ENCODE data around the gene GSDME.

GRCh38 chr7:24800667-24801066, 43.4 kb upstream of the GSDME start:
- TF ChIP-seq CTCF (conservative IDR thresholded peaks at IDR 0.05 in 1 of 2, IDR thresholded peaks at IDR 0.05 in 1 of 2; ENCODE audit: low read depth in 1 of 2, low read length in 2 of 2) = no peak
- TF ChIP-seq EZH2 (IDR thresholded peaks at IDR 0.05; ENCODE audit: low read length, missing control alignments) = no peak

Measured in fibroblast of lung (primary cell).